ENCODE data around the gene TSR1.
A peak's percentile ranks its signal among the peaks of the same experiment; 100 is the strongest.

TSR1 gene

DNA sequence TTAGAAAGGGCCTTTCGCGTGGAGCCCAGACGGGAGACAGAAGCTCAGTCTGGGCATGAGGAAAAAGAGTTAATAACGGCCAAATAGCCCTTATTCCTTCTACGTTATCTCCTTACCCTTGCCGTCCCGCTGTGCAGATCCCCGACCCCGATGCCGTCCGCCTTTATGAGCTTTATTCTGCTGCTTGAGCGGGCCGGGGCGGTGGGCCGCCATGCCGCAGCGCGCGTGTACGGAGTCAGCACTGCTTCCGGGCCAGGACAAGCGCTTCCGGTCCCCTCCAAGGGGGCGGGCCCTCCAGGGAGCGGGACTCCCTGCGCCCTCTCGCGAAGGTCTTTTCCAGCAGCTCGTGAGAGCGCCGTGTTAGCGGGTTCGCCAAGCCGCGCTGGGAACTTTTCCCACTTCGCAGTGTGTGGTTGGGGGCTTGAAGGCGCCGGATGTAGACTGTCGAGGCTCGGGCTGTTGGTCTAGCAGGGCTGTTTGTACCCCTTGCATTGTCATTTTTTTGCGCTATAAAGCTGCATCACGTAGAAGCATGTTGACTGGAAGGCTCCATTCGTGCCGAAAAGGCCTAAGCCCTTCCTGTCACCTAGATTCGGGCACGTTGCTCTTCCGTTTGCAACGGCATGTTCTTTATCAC, at the start of gene TSR1:
Gene TSR1 (minus strand): TSS at position 243 of the 637 bp plus-strand sequence. CDS start 30 bp downstream, at position 213.
- DNase-seq, result peak; percentile 95

DNA sequence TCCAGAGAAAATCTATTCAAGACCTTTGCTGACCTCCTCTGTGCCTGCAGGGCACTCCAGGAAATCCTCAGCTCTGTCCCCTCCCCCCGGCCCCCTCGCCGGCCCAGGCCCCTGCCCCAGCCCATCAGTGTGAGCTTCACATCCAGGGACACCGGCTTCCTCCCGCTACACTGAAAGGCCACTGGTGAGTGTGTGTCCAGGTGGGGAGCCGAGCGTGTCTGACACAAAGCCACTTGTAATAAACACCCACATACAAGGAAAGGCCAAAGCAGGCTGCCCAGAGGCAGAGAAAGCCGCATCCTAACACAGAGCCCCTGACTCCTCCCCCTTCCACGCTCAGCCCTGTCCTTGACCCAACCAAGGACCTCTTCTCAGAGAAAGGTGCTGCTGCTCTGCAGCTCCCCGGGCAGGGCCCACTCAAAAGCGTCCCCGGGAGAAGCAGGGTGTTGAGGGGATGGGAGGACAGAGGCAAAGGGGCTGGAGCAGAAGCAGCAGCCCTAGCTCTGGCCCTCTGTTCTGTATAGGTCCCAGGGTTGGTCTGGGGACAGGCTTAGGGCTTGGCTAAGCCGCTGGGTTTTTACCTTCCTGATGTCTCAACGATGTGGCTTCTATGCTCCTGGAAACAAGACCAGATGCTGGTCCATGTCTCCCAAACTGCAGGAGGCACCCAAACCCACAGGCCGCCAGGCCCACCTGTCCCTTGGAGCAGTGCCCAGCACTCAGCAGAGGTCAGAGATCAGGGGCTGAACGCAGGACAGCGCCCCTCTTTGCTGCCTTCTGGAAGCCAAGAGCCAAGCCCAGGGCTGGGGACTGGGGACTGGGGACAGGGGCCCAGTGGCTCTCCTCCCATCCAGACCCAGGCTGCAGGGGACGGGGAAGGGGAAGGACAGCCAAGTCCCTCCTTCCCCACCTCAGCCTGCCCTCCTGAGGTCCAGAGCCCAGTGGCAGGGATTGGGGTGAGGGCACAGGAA, 49.3 kb upstream of the TSR1 start:
- no peak for DNase-seq

DNA sequence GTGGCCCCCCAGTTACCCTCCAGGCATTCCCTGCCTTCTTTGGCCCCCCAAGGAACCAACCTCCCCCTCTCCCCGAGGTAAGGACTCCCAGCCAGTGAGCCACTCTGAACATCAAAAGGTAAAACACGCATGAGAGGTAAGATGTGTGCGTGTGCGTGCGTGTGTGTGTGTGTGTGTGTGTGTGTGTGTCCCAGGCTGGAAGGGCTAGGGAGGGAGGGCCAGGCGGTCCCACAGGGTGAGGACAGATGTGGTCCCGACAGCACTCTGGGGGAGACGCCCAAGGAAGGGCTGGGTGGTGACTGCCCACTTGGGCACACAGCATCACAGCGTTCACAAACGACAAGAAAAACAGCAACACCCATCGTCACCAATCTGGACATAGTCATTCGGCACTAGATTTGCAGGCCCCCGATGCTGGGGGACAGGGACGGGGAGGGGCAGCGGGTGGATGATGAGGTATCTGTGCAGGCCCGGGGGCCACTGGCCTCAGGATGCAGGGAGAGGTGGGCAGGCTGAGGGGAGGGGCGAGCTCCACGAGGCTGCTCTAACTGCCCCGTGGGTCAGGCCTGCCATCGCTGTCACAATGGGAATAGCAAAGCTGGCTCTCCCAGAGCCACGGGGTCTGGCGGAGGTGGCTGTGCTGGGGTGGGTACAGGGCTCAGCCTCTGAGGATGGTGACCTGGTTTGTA, 48.3 kb upstream of the TSR1 start:
- no peak for DNase-seq

DNA sequence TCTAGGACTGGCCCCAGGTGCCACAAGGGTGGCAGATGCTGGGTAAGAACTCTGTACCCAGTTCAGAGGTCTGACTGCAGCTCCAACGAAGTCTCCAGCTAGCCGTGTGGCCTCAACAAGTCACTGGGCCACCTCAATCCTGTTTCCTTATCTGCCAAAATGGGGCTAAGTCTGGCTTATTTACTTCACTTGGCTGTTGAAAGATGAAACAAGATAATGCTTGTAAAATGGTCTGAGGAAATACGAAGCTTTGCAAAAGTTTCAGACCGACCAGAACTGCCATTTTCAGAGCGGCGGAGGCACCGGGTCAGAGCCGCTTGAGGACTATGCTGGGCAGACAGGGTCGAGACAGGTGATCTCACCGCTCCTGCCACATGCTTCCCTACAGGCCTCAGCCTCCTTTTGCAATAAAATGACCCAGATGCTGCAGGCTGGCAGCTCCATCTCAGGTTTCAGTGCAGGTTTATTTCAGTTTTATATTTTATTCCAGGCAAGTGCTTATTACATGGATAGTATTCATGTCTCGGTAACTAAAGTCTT, 47.4 kb upstream of the TSR1 start:
- DNase-seq, result no peak

DNA sequence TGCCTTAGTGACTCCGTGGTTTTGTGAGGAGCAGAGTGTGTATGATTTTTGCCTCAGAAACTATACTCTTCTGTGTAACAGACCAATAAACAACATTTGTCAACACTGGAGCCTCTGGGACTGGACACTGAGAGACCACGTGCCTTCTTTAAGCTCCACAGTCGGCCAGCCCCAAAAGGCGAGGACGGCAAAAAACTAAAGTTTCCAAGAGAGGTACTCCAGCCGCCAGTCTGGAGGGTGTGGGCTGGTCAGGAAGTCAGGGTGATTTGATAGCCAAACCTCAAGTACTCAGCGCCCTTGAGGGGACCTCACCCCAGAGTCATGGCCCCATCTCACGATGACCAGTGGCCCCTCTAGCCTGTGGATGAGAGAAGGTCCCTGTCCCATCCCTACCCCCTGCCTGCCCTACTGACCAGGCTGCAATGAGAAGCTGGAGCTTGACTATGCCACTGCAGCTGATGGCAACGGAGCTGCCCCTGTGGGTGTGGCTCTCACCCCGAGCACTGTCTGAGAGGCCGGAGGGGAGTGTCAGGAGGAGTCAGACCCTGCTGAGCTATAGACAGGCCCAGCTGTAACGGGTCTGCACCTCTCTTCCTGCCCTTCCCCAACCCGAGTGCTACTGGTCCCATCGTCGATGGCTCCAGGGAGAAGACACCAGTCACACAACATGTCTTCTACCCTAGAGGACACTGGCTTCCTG, 44.8 kb upstream of the TSR1 start:
- DNase-seq, result no peak

DNA sequence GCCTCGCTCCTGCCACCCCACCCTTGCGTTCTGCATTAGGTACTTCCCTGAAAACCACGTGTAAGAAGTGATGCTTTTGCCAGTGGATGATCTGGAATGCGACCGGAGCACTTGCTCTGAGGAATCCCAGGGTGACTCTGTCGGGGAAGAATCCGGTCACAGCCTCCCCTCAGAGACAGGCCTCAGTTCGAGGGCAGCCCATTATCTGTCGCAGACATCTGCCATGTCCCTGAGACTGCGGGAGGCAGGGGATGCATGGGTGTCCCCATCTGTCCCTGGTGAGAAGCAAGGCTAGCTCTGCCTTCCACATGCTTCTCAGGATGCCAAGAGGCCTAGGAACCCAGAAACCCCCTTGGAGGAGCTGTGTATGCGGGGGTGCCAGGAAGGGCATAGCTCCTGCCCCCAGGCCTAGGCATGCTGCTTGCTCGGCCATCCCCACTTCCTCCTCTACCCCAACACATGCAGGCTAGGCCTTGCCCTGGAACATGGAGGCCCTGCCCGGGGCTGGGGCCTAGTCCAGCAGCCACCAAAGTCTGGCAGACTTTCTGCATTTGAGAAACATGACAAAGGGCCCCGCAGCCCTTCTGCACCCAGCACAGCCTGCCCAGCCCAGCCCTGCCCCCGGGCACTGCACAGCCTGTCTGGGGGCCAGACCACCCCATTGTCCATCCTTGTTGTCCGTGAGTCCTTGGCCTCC, 44.1 kb upstream of the TSR1 start:
- no peak for DNase-seq

DNA sequence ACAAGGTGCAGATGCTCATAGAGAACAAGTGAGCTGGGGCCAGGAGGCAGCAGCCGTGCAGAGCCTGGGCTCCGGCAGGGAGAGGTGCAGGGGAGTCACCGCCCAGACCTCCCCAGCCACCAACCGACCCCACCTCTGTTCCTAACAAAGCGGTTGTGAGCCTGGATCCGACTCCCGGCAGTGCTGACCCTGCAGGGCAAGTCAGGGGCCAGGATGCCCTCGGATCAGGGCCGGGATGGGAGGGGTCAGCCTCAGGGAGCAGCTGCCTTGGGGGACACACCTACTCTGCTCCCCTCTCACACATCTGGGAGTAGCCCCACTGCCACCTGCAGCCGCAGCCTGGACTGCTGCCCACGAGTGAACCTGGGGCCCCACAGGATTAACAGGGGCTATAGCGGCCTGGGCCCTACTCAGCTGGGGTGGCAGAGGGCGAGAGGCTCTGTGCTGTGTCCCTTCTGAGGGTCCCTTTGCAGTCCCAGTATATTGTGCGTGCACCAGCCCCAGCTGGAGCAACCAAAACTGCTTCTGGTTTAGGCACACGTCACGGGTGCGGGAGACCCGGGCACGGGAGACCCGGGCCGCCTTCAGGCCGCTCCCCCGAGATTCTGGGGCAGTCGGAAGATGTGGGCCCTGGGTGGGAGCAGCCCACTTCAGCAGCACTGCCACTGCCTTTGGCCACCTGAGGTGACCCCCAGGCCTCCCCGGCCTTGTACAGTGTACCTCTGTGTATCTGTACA, 43.4 kb upstream of the TSR1 start:
- no peak for DNase-seq

DNA sequence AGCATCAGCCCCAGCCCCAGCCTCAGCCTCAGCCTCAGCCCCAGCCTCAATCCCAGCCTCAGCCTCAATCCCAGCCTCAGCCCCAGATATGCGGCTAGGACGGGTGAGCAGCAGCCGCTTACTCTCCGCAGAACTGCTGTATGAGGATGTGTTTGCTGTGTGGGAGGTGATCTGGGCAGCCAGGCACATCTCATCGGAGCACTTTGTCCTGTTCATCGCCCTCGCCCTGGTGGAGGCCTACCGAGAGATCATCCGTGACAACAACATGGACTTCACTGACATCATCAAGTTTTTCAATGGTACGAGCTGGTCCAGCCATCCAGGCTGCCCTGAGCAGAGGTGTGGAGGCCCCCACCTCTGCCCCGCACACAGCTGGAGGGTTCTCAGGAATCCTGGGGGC, 42.6 kb upstream of the TSR1 start:
- DNase-seq, result no peak

DNA sequence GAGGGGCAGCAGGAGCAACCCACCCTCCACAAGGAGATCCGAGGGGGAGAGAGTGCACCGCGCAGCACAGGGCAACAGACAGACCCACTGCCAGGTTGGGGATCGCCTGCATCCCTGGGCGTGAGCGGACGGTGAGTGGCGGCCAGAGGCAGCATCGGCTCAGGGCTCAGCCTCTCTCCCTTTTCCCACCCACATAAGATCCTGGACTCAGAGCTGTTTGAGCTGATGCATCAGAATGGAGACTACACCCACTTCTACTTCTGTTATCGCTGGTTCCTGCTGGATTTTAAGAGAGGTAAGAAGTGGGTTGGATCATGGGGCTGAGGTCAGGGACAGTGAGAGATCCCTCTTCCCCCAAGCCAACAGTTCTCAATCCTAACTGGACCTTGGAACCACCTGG, 41.4 kb upstream of the TSR1 start:
- DNase-seq, result no peak

DNA sequence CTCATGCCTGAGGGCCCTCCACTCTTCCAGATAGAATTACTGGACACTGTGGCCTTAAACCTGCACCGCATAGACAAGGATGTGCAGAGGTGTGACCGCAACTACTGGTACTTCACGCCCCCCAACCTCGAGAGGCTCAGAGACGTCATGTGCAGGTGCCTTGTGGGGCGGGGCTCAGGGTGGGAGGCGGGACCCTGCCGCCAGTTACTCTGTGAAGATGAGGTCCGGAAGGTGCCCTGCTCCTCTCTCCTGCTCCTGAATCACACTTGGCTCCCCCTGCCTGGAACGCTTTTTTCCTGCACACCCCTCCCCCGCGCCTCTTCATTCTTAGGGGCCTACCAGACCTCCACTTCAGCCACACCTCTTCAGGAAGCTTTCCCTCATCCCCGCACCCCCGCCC, 39.9 kb upstream of the TSR1 start:
- DNase-seq, result no peak

DNA sequence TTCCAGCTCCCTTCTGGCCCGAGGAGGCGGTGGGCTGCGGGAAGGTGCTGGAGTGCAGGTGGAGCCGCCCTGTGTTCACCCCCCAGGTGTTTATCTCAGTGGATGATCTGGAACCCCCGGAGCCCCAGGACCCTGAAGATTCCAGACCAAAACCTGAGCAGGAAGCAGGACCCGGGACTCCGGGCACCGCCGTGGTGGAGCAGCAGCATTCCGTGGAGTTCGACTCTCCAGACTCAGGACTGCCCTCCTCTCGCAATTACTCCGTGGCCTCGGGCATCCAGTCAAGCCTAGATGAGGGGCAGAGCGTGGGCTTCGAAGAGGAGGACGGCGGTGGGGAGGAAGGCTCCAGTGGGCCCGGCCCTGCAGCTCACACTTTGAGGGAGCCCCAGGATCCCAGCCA, 39.1 kb upstream of the TSR1 start:
- no peak for DNase-seq

DNA sequence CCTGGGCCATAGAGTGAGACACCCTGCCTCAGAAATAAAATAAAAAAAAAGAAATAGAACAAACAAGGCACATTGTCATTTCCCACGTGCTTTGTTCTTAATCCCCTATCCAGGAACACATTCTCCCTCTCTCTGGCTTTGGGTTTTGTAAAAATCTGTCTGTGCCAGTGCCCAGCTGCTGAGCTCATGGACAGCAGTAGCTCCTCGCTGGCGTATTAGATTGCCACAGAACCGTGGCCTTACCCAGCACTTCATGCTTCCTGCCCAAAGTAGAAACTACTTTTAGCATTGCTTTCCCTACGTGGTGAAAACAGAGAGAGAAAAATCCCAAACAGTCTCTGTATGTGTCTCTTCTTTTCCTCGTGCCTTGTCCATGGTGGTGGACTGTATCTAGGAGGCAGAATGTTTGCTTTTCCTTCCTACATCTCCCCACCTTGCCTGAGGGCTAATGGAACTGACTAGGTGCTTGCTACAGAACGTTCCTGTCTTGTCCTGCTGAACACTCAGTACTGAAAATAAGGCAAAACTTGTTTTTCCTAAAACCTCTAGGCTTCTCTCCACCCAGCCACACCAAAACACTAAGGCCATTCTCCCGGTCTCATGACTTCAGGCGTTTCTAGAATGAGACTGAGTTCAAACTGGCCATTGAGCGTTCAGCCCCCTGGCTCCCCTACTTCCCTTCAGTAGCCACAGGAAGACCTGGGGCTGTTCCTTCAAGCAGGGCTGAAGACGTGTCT, 38.5 kb upstream of the TSR1 start:
- no peak for DNase-seq

DNA sequence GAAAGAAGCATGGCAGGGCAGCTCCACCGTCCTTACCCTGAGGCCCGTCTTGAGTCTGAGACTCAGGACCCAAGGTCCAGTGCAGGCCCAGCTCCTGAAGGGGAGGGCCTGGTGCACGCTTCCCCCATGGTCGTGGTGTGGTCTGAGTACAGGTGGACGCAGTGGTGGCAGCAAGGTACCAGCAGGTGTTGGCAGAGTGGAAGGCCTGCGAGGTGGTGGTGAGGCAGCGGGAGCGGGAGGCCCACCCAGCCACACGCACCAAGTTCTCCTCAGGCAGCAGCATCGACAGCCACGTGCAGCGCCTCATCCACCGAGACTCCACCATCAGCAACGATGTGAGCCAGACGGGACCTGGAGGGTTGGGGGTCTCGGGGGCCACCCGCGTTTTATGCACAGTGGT, 36.9 kb upstream of the TSR1 start:
- no peak for DNase-seq

DNA sequence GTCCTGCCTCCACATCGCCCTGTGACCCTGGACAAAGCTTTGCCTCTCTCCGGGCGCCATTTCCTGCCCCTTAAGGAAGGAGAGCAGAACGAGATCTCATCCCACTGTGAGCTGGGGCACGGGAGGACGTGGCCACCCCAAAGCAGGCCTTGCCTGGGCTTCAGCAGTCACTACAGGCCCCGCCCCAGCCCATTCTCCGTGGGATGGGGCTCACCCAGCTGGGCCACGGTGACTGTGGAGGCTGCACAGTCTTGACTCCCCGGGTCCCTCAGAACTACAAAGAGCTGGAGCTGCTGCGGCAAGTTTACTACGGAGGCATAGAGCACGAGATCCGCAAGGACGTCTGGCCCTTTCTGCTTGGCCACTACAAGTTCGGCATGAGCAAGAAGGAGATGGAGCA, 36.4 kb upstream of the TSR1 start:
- no peak for DNase-seq

DNA sequence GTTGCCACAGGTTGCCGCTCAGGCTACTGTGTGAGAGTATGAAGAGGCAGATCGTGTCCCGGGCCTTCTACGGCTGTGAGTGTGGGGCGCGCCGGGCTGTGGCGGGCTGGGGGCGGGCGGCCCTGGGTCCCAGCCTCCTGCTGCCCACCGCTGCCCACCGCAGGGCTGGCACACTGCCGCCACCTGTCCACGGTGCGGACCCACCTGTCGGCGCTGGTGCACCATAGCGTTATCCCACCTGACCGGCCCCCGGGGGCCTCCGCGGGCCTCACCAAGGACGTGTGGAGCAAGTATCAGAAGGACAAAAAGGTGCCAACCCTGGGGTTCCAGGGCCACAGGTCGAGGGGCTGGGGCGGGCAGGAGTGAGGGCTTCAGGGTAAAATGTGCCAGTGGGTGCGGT, 35.9 kb upstream of the TSR1 start:
- DNase-seq, result no peak

DNA sequence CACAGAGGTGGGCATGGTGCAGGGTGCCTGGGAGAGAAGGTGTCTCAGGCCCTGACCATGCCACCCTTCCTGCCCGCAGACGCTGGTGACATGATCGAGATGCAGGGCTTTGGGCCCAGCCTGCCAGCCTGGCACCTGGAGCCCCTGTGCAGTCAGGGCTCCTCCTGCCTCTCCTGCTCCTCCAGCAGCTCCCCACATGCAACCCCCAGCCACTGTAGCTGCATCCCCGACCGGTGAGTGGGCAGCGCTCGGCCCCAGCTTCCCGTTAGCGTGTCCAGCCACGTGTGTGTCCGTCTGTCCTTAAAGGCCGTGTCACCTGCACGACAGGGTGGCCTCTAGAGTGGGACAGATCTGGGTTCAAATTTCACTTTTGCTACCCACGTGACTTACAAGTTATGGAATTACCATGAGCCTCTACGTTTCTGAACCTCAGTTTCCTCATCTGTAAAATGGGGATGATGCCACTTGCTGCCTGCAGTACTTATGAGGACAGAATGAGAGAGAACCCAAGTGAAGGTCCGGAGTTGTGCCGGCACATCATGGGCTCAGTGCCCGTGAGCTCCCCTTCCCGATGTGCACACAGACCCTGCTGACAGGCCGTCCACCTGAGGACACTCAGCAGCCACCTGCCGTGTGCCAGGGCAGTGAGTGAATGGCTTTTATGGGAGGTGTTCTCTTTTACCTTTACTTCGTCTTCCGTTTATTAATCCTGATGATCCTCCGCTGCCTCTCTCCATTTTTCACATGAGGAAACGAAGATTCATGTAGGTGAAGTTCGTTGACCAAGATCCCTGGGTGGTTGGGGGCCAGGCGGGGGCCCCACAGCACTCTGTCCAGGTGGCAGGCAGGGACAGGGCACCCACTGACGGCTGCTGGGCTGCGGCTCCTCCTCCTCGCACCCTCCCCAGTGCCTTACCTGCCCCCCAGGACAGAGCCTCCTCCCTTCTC, 35.2 kb upstream of the TSR1 start:
- no peak for DNase-seq

DNA sequence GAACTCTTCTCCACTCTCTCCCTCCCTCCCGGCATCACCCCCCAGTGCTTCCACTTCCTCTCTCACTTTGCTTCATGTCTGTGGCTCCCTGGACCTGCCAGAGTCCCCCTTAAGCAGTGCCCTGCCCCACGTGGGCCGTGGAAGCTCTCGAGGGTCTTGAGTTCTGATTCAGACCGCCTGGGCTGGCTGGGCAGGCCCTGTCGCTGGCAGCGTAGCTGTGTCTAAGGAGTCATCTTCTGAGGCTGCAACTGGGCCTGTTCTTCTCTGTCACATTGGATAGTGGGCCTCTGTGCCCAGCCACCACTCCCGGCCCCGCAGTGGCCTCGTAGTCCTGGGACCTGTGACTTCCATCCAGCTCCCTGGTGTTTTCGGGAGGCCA, 33.9 kb upstream of the TSR1 start:
- no peak for DNase-seq

DNA sequence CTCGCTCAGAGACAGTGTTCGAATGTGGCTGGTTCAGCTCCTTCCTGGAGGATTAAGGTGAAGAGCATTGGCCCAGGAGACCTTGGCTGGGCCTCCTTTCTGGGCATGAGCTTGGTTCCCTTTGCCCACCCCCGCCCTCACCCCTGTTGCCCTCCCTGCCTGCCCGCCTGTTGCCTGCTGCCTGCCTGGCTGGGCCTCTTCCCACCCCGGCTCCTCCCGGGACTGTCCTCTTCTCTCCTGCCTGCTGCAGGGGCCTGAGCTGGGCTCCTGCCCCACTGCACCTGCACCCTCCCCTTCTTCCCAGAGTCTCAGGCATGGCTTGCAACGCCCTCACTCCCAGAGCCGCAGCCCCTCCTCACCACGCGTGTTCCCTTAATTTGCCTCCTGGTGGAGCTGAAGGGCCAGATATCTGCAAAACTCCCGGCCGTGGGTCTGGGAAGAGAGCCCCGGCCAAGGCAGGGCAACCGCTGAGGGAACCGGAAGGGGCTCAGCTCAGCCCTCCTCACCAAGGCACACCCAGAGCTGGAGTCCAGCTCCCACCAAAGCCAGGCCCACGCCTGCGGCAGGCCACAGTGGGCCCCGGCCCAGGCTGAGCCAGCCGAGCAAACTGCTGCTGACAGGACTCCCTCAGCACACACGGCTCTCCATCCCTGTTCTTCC, 33.4 kb upstream of the TSR1 start:
- DNase-seq, result no peak

DNA sequence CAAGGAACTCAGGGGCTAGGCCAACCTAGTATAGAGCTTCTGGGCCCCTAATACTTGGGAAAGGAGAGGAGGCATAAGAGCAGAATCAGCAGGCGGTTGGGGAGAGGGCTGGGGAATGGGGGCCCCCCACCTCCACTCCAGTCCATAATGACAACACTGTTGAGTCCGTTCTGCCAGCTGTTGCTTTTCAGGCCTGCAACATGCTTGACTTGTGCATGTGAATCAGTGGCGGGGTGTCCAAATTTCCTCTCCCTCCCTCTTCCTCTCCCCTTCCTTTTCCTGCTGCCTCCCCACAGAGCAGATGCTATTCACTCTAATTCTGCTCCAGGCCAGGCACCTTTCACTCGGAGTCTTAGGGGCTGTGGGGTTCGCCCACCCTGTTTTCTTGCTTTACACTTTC, 32.8 kb upstream of the TSR1 start:
- DNase-seq, result no peak
